Immature natural killer cell (primary cell): Measurements from ENCODE around the gene TSG101. TPM values are rescaled to one million over a fixed set of nuclear protein-coding genes. Genes with fewer than 3 reads are reported as not detected.
A peak's percentile ranks its signal among the peaks of the same experiment; 100 is the strongest.

ENCODE experiments used
- DNase-seq, 3 donors: peaks; one replicate each; pipeline ENCODE4 v3.0.0; 2022; ENCODE audit warnings: mixed read lengths in 1 of 3
- H3K27ac Mint-ChIP-seq, 6 donors: one replicate each; pipeline ENCODE4 v1.8.0; 2020; ENCODE audit warnings: mixed read lengths in 6 of 6, mild to moderate bottlenecking in 5 of 6, inconsistent platforms in 4 of 6, moderate library complexity in 3 of 6
- H3K27me3 Mint-ChIP-seq, 3 donors: one replicate each; pipeline ENCODE4 v1.8.0; 2020 to 2021; ENCODE audit warnings: low read depth in 3 of 3, mild to moderate bottlenecking in 3 of 3, mixed read lengths in 3 of 3, moderate library complexity in 3 of 3, inconsistent platforms in 1 of 3
- H3K36me3 Mint-ChIP-seq, 3 donors: one replicate each; pipeline ENCODE4 v1.8.0; 2020; ENCODE audit warnings: mixed read lengths in 3 of 3, inconsistent platforms in 2 of 3, mild to moderate bottlenecking in 2 of 3
- H3K4me1 Mint-ChIP-seq, 2 donors: one replicate each; pipeline ENCODE4 v1.8.0; 2020; ENCODE audit warnings: inconsistent platforms in 2 of 2, mild to moderate bottlenecking in 2 of 2, mixed read lengths in 2 of 2, moderate library complexity in 1 of 2
- H3K4me3 Mint-ChIP-seq, 5 donors: one replicate each; pipeline ENCODE4 v1.8.0; 2020; ENCODE audit warnings: mild to moderate bottlenecking in 5 of 5, mixed read lengths in 5 of 5, inconsistent platforms in 3 of 5, moderate library complexity in 3 of 5
- H3K9me3 Mint-ChIP-seq, 6 donors: one replicate each; pipeline ENCODE4 v1.8.0; 2020; ENCODE audit warnings: mild to moderate bottlenecking in 6 of 6, mixed read lengths in 6 of 6, inconsistent platforms in 4 of 6, moderate library complexity in 3 of 6
- polyA plus RNA-seq, 3 donors: library from polyadenylated mRNA; unstranded; fragments of 300-500 nt; fragmentation: Illumina TruSeq; gene quantifications; one replicate each; pipeline ENCODE4 v1.2.3, GENCODE V29; 2021

TSG101 gene, protein sequence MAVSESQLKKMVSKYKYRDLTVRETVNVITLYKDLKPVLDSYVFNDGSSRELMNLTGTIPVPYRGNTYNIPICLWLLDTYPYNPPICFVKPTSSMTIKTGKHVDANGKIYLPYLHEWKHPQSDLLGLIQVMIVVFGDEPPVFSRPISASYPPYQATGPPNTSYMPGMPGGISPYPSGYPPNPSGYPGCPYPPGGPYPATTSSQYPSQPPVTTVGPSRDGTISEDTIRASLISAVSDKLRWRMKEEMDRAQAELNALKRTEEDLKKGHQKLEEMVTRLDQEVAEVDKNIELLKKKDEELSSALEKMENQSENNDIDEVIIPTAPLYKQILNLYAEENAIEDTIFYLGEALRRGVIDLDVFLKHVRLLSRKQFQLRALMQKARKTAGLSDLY
- polyA plus RNA-seq = 10 to 100 TPM; 41.3 to 88.3 (median 74.5) TPM

DNA sequence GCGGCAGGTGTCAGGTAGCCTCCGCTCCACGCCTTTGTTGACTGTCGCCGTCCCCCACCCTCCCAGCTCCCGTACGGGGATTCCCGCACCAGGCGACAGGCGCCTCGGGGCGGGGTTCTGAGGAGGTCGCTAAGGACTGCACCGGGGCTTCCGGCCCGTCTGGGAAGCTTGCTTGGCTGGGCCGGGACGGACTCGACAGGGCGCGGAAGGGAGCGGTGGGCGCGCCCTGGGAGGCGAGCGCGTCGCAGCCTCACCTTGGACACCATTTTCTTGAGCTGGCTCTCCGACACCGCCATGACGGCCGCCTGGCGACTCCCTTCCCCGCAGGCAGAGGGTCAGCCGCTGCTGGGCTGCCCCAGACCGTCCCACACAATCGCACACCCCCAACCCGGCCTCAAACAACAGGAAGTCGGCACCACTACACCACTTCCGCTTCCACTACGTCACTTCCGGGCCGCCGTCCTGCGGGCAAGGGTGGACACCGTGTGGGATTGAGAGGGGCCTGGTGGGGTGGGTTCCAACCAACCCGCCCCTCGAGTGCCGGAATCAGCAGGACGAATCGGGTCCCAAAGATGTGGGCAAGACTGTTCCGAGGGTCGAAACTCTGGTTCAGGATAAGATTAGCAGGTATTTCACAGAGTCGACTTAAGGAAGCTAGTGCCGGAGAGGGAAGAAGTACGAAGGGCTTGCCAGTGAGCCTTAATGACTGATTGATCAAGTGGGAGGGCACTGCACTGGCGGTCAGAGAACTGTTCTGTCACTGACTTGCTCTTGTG lies at the start of gene TSG101:
Gene TSG101, minus strand, starts transcription at position 422 of the 776 bp plus-strand sequence. Its CDS starts 126 bp downstream, at position 296.
- H3K36me3 Mint-ChIP-seq = peaks cover 0 to 24% (median 0%) of the 10 kb centered on the region in 3 donors
- peak within 1 kb of the TSS; percentile 99 to 100 (median 100) for H3K27ac Mint-ChIP-seq
- peak; percentile 97 to 98 (median 98) for DNase-seq
- H3K27me3 Mint-ChIP-seq = peaks cover 14 to 35% (median 15%) of the 10 kb centered on the region in 3 donors
- H3K4me3 Mint-ChIP-seq = peak within 1 kb of the TSS; percentile 97 to 100 (median 99)
- H3K4me1 Mint-ChIP-seq = peaks cover 41 to 57% of the 10 kb centered on the region in 2 donors
- H3K9me3 Mint-ChIP-seq = no peaks in the 10 kb centered on the region

DNA sequence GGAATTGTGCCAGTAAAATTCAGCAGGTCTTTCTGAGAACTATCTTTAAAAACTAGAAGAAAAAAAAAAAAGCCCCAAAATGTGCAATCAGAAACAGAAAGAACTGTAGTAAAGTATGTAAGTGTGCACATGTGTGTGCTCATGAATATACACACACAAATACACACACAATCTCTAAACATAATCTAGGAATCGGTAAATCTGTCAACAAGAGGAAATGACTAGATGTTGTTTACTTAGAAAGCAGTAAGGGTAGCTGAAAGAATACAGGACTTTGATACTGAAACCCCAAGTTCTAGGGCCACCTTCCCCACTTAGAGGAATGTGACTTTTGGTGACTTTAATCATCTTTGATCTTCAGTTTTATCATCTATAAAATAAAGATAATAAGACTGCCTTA lies 48.6 kb upstream of the TSG101 start:
- peaks cover 16 to 21% of the 10 kb centered on the region in 2 donors for H3K4me1 Mint-ChIP-seq
- H3K4me3 Mint-ChIP-seq = no peak overlapping the region
- no peaks in the 10 kb centered on the region for H3K27me3 Mint-ChIP-seq
- DNase-seq = no peak
- H3K36me3 Mint-ChIP-seq = peaks cover 18 to 42% (median 30%) of the 10 kb centered on the region in 3 donors
- no peaks in the 10 kb centered on the region for H3K9me3 Mint-ChIP-seq
- peak overlapping the region in 2 of 6 donors; percentile 40 to 43 for H3K27ac Mint-ChIP-seq

DNA sequence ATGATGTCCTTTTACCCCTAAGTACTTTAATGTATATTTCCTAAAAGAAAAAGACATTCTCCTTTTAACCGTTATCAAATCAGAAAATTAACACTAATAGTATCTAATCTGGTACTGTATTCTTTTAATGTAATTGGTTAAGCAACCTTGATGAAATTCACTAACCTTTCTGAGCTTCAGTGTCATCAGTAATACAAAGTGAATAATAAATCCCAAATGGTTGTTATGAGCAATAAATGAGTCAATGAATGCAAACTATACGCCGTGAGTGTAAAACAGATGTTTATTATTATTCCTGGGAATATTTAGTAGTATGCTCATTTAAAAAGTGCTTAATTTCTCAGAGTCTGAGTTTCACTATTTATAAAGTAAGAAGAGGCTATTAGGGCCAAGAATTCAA lies 40.3 kb upstream of the TSG101 start:
- Mint-ChIP-seq H3K4me3 (no peak overlapping the region), H3K4me1 (no peaks in the 10 kb centered on the region), H3K27me3 (no peaks in the 10 kb centered on the region), H3K9me3 (no peaks in the 10 kb centered on the region), H3K27ac (no peak overlapping the region), H3K36me3 (peaks cover 10 to 22% (median 13%) of the 10 kb centered on the region in 3 donors)
- no peak for DNase-seq

DNA sequence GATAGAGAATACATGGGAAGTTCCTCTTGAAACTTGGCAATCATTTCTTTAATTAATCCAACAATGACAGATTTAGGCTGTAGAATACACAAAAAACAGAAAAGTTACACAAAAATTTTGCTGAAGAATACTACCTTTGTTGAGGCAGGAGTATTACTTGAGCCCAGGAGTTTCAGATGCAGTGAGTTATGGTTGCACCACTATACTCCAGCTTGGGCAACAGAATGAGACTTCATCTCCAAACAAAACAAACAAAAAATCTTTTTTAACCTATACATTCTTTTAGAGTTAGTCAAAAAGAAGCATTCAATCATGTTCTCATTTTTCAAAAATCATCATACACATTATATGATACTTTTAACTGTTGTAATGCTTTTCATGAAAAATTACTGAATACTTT lies 39.7 kb upstream of the TSG101 start:
- Mint-ChIP-seq H3K4me1 (no peaks in the 10 kb centered on the region), H3K27me3 (no peaks in the 10 kb centered on the region)
- no peak for DNase-seq

DNA sequence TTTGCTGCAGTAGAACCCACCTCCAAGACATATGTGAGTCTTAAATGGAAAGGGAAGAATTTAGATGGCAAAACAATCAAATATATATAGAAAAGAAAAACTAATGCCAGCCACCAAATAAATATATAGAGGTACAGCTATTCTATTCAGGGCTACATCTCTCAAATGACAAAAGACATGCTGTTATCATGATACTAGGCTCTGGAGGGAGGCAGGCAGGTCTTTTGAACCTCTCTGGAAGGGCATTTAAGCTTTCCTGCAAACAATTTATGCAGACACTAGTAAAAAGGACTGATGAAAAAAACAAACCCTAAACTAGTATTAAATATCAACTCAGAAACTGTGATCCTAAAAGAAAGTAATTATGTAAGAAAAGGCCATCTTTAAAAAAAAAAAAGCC lies 37.4 kb upstream of the TSG101 start:
- Mint-ChIP-seq H3K4me3 (no peak overlapping the region), H3K36me3 (peaks cover 5 to 19% (median 16%) of the 10 kb centered on the region in 3 donors), H3K4me1 (no peaks in the 10 kb centered on the region), H3K27me3 (no peaks in the 10 kb centered on the region), H3K9me3 (no peaks in the 10 kb centered on the region), H3K27ac (peak overlapping the region in 1 of 6 donors; percentile 47)
- no peak for DNase-seq

More for the DNA sequence above, 39.7 kb upstream of the TSG101 start:
- H3K27ac Mint-ChIP-seq = no peak overlapping the region
- H3K4me3 Mint-ChIP-seq = no peak overlapping the region
- no peaks in the 10 kb centered on the region for H3K9me3 Mint-ChIP-seq
- H3K36me3 Mint-ChIP-seq = peaks cover 7 to 17% (median 11%) of the 10 kb centered on the region in 3 donors

DNA sequence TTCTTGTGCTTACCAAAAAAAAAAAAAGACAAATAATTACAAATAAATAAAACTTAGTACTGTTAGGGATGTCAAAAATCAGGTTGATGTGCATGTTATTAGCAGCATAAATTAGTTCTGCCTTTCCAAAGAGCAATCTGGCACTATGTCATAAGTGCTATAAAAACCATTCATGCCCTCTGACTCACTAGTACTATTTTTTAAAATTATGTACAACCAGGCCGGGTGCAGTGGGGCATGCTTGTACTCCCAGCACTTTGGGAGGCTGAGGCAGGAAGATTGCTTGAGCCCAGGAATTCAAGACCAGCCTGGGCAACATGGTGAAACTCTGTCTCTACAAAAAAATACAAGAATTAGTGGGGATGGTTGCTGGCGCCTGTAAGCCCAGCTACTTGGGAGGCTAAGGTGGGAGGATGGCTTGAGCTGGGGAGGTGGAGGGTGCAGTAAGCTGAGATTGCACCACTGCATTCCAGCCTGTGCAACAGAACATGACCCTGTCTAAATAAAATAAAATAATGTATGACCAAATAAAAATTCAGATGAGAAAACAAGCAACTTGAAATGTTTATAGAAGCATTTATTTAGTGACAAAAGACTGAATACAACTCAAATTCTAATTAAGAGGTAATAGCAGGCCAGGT lies 36.5 kb upstream of the TSG101 start:
- Mint-ChIP-seq H3K27me3 (no peaks in the 10 kb centered on the region), H3K36me3 (peaks cover 3 to 19% (median 16%) of the 10 kb centered on the region in 3 donors), H3K27ac (no peak overlapping the region), H3K9me3 (no peaks in the 10 kb centered on the region), H3K4me1 (no peaks in the 10 kb centered on the region), H3K4me3 (no peak overlapping the region)
- DNase-seq = no peak

DNA sequence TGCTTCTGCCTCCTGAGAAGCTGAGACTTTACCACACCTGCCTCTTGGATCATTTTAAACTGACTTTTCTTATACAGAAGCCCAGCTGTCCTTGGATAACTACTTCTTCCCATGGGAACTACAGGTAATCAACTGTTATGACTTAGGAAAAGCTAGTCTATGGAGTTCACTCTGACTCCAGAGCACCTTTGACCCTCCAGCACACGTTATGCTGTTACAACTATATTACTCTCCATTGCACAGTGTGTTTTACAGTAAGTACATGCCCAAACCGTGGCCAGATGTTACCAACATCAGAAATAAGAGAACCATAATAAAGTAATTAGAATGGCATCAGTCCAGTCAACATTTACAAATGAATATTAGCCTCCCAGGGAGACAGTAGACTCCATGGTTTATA lies 21.3 kb upstream of the TSG101 start:
- Mint-ChIP-seq H3K27ac (peak overlapping the region in 2 of 6 donors; percentile 63 to 66), H3K27me3 (no peaks in the 10 kb centered on the region), H3K36me3 (peaks cover 3 to 27% (median 8%) of the 10 kb centered on the region in 3 donors), H3K4me3 (no peak overlapping the region), H3K4me1 (peaks cover 0 to 2% of the 10 kb centered on the region in 2 donors), H3K9me3 (no peaks in the 10 kb centered on the region)
- no peak for DNase-seq

DNA sequence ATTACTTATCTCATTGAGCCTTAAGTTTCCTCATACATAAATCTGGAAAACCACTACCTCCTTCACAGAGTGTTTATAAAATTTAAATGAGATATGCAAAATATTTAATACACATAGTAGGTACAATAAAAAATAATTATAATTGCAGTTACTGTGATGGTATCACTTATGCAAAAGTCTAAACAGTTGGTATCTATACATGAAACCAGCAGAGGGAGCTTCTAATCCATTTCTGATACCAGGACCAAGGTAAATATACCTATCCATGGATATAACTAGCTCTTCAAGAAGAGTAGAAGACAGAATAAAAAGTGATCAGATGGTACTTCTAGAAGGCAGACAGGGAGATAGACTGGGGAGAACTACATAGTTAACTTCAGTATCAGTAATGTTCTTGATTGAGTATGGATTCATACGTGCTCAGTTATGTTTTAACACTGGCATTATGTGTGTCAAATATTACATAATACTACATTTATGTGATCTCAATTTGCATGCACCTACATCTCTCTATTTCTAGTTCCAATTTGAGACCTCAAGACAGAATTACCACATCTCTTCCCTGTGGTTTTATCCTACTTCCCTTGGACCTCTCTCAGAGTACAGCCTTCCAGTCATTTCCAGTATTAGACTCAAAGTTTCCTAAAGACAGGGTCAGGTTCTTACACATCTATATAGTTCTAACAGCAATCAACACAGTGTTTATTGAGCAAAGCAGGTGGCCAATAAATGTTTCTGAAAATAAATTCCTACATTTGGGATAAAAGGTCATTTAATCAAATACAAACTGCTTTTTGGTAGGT lies 13.7 kb upstream of the TSG101 start:
- peaks cover 0 to 15% (median 8%) of the 10 kb centered on the region in 3 donors for H3K36me3 Mint-ChIP-seq
- H3K27me3 Mint-ChIP-seq = no peaks in the 10 kb centered on the region
- H3K4me3 Mint-ChIP-seq = no peak overlapping the region
- peak; percentile 15 to 42 (median 28) for DNase-seq
- no peaks in the 10 kb centered on the region for H3K9me3 Mint-ChIP-seq
- peak overlapping the region in 4 of 6 donors; percentile 2 to 50 (median 28) for H3K27ac Mint-ChIP-seq
- H3K4me1 Mint-ChIP-seq = no peaks in the 10 kb centered on the region

DNA sequence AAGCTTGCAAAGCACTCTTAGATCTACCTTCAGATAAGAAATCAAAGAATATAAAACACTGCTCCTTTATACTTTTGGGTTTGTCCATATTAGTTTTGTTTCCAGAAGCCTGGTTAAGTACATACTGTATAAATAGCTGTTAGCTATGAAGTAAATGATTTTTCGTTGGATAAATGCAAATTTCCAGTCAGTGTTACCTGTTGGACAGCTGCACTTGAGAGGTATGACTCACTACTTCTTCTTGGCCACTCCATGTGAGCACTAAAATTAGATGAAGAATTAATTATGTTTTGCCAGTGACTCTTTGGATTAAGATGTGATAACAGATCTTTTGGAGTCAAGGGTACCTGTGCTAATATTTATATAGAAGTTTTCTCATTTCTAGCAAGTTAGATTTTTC lies 9.5 kb upstream of the TSG101 start:
- H3K4me1 Mint-ChIP-seq = no peaks in the 10 kb centered on the region
- no peaks in the 10 kb centered on the region for H3K9me3 Mint-ChIP-seq
- no peaks in the 10 kb centered on the region for H3K27me3 Mint-ChIP-seq
- no peak overlapping the region for H3K27ac Mint-ChIP-seq
- peaks cover 4 to 16% (median 5%) of the 10 kb centered on the region in 3 donors for H3K36me3 Mint-ChIP-seq
- no peak for DNase-seq
- no peak overlapping the region for H3K4me3 Mint-ChIP-seq

DNA sequence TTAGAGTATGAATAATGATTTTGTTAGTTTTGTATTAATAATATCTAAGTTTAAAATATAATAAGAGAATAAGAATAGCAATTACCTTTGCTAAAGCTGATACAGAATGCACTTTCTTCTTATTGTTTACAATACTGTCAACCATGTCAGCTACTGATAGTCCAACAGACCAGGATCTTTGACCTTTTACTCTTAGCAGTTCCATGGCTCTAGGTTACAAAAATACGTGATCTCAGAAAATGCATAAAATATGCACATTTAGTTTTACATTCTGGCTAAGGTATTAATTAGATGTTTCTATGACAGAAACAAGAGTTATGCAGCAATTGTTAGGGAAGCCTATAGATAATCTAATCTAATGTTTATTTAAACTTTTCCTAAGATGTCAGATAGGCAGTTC lies 7.5 kb upstream of the TSG101 start:
- Mint-ChIP-seq H3K9me3 (no peaks in the 10 kb centered on the region), H3K4me3 (no peak overlapping the region), H3K36me3 (peaks cover 4 to 19% (median 5%) of the 10 kb centered on the region in 3 donors), H3K27me3 (peaks cover 0 to 2% (median 0%) of the 10 kb centered on the region in 3 donors), H3K27ac (no peak overlapping the region), H3K4me1 (no peaks in the 10 kb centered on the region)
- DNase-seq = no peak

DNA sequence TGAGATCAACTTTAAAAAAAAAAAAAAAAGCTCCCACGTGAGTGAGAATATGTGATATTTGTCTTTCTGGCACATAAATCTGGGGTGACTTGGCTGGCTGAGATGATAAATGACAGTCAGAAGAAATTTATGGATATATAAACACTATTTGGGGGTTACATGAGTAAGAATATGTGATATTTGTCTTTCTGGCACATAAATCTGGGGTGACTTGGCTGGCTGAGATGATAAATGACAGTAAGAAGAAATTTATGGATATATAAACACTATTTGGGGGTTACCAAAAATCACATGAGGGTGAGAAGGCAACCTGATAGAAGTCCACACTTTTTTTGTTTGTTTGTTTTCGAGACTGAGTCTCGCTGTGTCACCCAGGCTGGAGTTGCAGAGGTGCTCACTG lies 6.6 kb upstream of the TSG101 start:
- Mint-ChIP-seq H3K27ac (peak overlapping the region in 2 of 6 donors; percentile 24 to 46), H3K36me3 (peaks cover 4 to 19% (median 5%) of the 10 kb centered on the region in 3 donors), H3K4me3 (no peak overlapping the region), H3K27me3 (peaks cover 0 to 8% (median 0%) of the 10 kb centered on the region in 3 donors), H3K9me3 (no peaks in the 10 kb centered on the region), H3K4me1 (no peaks in the 10 kb centered on the region)
- DNase-seq = no peak

DNA sequence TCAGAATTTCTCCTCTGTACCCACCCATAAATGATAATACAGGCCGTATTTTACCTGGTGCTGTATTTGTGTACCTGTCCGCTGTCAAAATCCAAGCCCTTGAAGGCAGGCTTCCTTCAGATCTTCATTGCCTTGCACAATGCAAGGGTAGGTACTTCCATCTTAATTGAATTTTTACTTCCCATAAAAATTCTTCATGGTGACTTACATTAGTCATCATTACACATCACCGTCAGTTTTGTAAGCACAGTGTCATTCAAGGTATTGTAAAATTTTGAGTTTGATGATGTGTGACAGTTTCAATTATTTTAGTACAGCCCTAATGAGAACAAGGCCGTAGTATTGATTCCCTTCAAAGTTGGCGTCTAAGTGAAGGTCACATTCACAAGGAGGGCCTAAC lies 770 bp upstream of the TSG101 start:
- Mint-ChIP-seq H3K4me1 (peaks cover 33 to 49% of the 10 kb centered on the region in 2 donors), H3K27me3 (peaks cover 14 to 32% (median 15%) of the 10 kb centered on the region in 3 donors), H3K27ac (peak overlapping the region; percentile 99 to 100 (median 100)), H3K4me3 (peak overlapping the region; percentile 97 to 100 (median 99)), H3K9me3 (no peaks in the 10 kb centered on the region), H3K36me3 (peaks cover 0 to 23% (median 0%) of the 10 kb centered on the region in 3 donors)
- DNase-seq = peak in 1 of 3 donors; percentile 2

DNA sequence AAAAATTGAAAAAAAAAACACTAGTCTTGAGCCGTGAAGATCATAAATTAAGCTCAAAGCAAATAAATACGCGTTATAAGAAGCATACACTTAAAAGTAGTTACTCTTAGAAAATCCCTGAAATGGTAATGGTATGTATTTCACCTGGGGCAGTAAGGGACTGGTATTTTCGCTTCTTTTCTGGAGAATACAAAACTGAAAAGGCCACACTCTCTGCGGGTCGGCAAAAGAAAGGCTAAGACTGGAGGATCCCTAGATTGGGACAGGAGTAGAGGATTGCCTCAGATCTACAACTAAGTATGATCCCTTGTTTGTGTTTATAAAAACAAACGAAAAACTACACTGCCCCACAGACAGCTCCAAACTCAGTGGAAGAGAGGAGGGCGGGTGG lies 617 bp downstream of the TSG101 start:
- DNase-seq = no peak
- Mint-ChIP-seq H3K36me3 (peaks cover 0 to 18% (median 0%) of the 10 kb centered on the region in 3 donors), H3K27ac (peak overlapping the region; percentile 99 to 100 (median 100)), H3K27me3 (peaks cover 14 to 35% (median 15%) of the 10 kb centered on the region in 3 donors), H3K4me3 (peak overlapping the region; percentile 97 to 100 (median 99)), H3K9me3 (no peaks in the 10 kb centered on the region), H3K4me1 (peaks cover 42 to 58% of the 10 kb centered on the region in 2 donors)
